Endothelial cell of umbilical vein (primary cell): ENCODE results near the gene EFEMP1.

ENCODE experiments used
- CTCF ChIP-seq, 2 donors: IDR thresholded peaks; 1 replicate in 1 of 2; 2 replicates in 1 of 2; pipeline ENCODE4 v1.5.1; 2011; ENCODE audit warnings: low read length in 2 of 2, mild to moderate bottlenecking in 2 of 2, moderate library complexity in 2 of 2, control low read depth in 1 of 2, inconsistent platforms in 1 of 2, low read depth in 1 of 2; ENCODE audit not compliant: insufficient read depth in 1 of 2; ENCODE audit errors: extremely low read depth in 1 of 2
- FOS ChIP-seq: IDR thresholded peaks from 2 replicates; pipeline ENCODE4 v1.6.1; 2011; ENCODE audit warnings: mild to moderate bottlenecking, low read length, moderate library complexity, borderline replicate concordance; ENCODE audit not compliant: insufficient read depth
- JUN ChIP-seq: IDR thresholded peaks from 2 replicates; pipeline ENCODE4 v1.6.1; 2011; ENCODE audit warnings: borderline replicate concordance, low read depth; ENCODE audit not compliant: insufficient read length, insufficient read depth
- MYC ChIP-seq: IDR thresholded peaks from one replicate; pipeline ENCODE4 v1.6.1; 2011; ENCODE audit warnings: mild to moderate bottlenecking, low read depth, low read length
- POLR2A ChIP-seq: IDR thresholded peaks from 2 replicates; pipeline ENCODE4 v1.6.1; 2012; ENCODE audit warnings: low read depth, mild to moderate bottlenecking, control low read depth, low read length
- POLR2AphosphoS5 ChIP-seq: IDR thresholded peaks from 2 replicates; pipeline ENCODE4 v1.6.1; 2012; ENCODE audit warnings: low read depth, mild to moderate bottlenecking, control low read depth, low read length, moderate library complexity; ENCODE audit not compliant: insufficient read depth

GRCh38 chr2:55883357-55883756 lies 40.2 kb downstream of the EFEMP1 start:
- TF ChIP-seq POLR2A (peak; percentile 47), CTCF (IDR thresholded peaks at IDR 0.05; ENCODE audit: extremely low read depth in 1 of 2, insufficient read depth in 1 of 2, low read depth in 1 of 2, low read length in 2 of 2) (no peak), JUN (no peak), MYC (no peak), POLR2AphosphoS5 (no peak), FOS (no peak)
